IMR-90 (cell line): ENCODE results near the gene MKRN2OS. TPM values are rescaled to one million over a fixed set of nuclear protein-coding genes. Genes with fewer than 3 reads are reported as not detected.

Experiments used
- ATAC-seq: fragments of 200-7000 bp; cut with Tn5 transposase; 2 replicates; pipeline ENCODE4 v1.9.1; 2020; ENCODE audit warnings: low read depth, mild to moderate bottlenecking, moderate library complexity
- BruUV-seq: library from RNA; stranded (reverse); fragments of 400-500 nt; replicated peaks from 2 replicates; lab custom pipeline; 2021; lab: Mats Ljungman, UMichigan
- CTCF ChIA-PET: fragments of 300-600 bp; formaldehyde crosslinking; extraction: SDS; loops from one replicate; lab custom pipeline; 2021; ENCODE audit warnings: antibody characterized with exemption; lab: Yijun Ruan, JAX
- POLR2A ChIA-PET: fragments of 300-600 bp; sonication (Branson Sonifier 250); formaldehyde crosslinking; loops from one replicate; lab custom pipeline; 2022; ENCODE audit warnings: antibody characterized with exemption; ENCODE audit not compliant: unreplicated experiment; lab: Charles Lee
- DNase-seq: peaks from one replicate; pipeline ENCODE4 v3.0.0; 2013
- H2AFZ ChIP-seq: replicated peaks from 2 replicates; pipeline ENCODE3; 2013; ENCODE audit warnings: low read length, mild to moderate bottlenecking; ENCODE audit not compliant: poor library complexity
- H2AK5ac ChIP-seq: 2 replicates; pipeline ENCODE4 v1.6.1; 2013; ENCODE audit warnings: low read depth, low read length, inconsistent platforms
- H2AK9ac ChIP-seq: replicated peaks from 2 replicates; pipeline ENCODE3; 2013; ENCODE audit warnings: mild to moderate bottlenecking, low read depth, low read length, moderate library complexity; ENCODE audit not compliant: poor library complexity
- H2BK120ac ChIP-seq: 2 replicates; pipeline ENCODE4 v1.6.1; 2013; ENCODE audit warnings: low read depth, low read length, inconsistent platforms
- H2BK15ac ChIP-seq: 3 replicates; pipeline ENCODE4 v1.6.1; 2013; ENCODE audit warnings: low read depth, low read length, inconsistent platforms
- H2BK20ac ChIP-seq: 2 replicates; pipeline ENCODE4 v1.6.1; 2013; ENCODE audit warnings: low read depth, mild to moderate bottlenecking, inconsistent platforms, low read length, moderate library complexity
- H2BK5ac ChIP-seq: 2 replicates; pipeline ENCODE4 v1.6.1; 2013; ENCODE audit warnings: mild to moderate bottlenecking, low read depth, low read length, inconsistent platforms; ENCODE audit not compliant: poor library complexity, severe bottlenecking
- H3K14ac ChIP-seq: replicated peaks from 2 replicates; pipeline ENCODE4 v1.6.1; 2013; ENCODE audit warnings: low read depth, low read length, inconsistent platforms
- H3K18ac ChIP-seq: 2 replicates; pipeline ENCODE4 v1.6.1; 2013; ENCODE audit warnings: low read depth, low read length, control low read depth
- H3K23ac ChIP-seq: 2 replicates; pipeline ENCODE4 v1.6.1; 2013; ENCODE audit warnings: low read depth, low read length, inconsistent platforms
- H3K27ac ChIP-seq: 2 replicates; pipeline ENCODE4 v1.5.1; 2013; ENCODE audit warnings: mild to moderate bottlenecking, control low read depth, low read length; ENCODE audit not compliant: insufficient read depth
- H3K27me3 ChIP-seq: 2 replicates; pipeline ENCODE4 v1.6.1; 2013; ENCODE audit warnings: low read length; ENCODE audit not compliant: control insufficient read depth, insufficient read depth
- H3K36me3 ChIP-seq: 2 replicates; pipeline ENCODE4 v1.6.1; 2013; ENCODE audit warnings: low read length, mixed read lengths; ENCODE audit not compliant: control insufficient read depth, insufficient read depth
- H3K4ac ChIP-seq: 2 replicates; pipeline ENCODE4 v1.6.1; 2013; ENCODE audit warnings: low read depth, low read length, inconsistent platforms
- H3K4me1 ChIP-seq: 2 replicates; pipeline ENCODE4 v1.6.1; 2013; ENCODE audit warnings: low read length, mixed read lengths; ENCODE audit not compliant: control insufficient read depth, insufficient read depth
- H3K4me2 ChIP-seq: 2 replicates; pipeline ENCODE4 v1.6.1; 2013; ENCODE audit warnings: low read depth, mild to moderate bottlenecking, control low read depth, low read length, moderate library complexity
- H3K4me3 ChIP-seq: 2 replicates; pipeline ENCODE4 v1.5.1; 2013; ENCODE audit warnings: low read depth, mild to moderate bottlenecking, control low read depth, low read length, moderate library complexity; ENCODE audit not compliant: insufficient read depth
- H3K56ac ChIP-seq: 2 replicates; pipeline ENCODE4 v1.6.1; 2013; ENCODE audit warnings: low read length, inconsistent platforms; ENCODE audit not compliant: insufficient read depth; ENCODE audit errors: extremely low read depth
- H3K79me1 ChIP-seq, 2 experiments: 2 replicates each; pipeline ENCODE4 v1.6.1; 2013; ENCODE audit warnings: low read length in 2 of 2, inconsistent platforms in 1 of 2, low read depth in 1 of 2
- H3K9ac ChIP-seq: 2 replicates; pipeline ENCODE4 v1.6.1; 2013; ENCODE audit warnings: low read depth, low read length, control low read depth
- H3K9me1 ChIP-seq: 2 replicates; pipeline ENCODE4 v1.6.1; 2013; ENCODE audit warnings: low read length, inconsistent platforms; ENCODE audit not compliant: insufficient read depth
- H3K9me3 ChIP-seq: 2 replicates; pipeline ENCODE4 v1.6.1; 2013; ENCODE audit warnings: low read length; ENCODE audit not compliant: control insufficient read depth, insufficient read depth
- H4K20me1 ChIP-seq: 2 replicates; pipeline ENCODE4 v1.6.1; 2013; ENCODE audit warnings: low read length, inconsistent platforms; ENCODE audit not compliant: insufficient read depth
- H4K5ac ChIP-seq: 2 replicates; pipeline ENCODE4 v1.6.1; 2013; ENCODE audit warnings: mild to moderate bottlenecking, low read depth, low read length, control low read depth
- H4K8ac ChIP-seq, 2 experiments: 2 replicates each; pipeline ENCODE4 v1.6.1; 2013; ENCODE audit warnings: low read depth in 2 of 2, low read length in 2 of 2, control low read depth in 1 of 2, inconsistent platforms in 1 of 2
- H4K91ac ChIP-seq: 2 replicates; pipeline ENCODE4 v1.6.1; 2013; ENCODE audit warnings: low read depth, low read length, inconsistent platforms; ENCODE audit not compliant: insufficient read depth
- CHD1 ChIP-seq: IDR thresholded peaks from 2 replicates; pipeline ENCODE4 v1.6.1; 2012; ENCODE audit warnings: low read depth, low read length, improper control_type of control experiment
- RAD21 ChIP-seq: IDR thresholded peaks from 2 replicates; pipeline ENCODE4 v1.6.1; 2012; ENCODE audit warnings: low read length, improper control_type of control experiment
- WGBS, 2 experiments: methylation state at CpG; one replicate each; pipeline versions ENCODE4 v1.1.5 to v1.1.7; 2013; ENCODE audit warnings: missing lambda C conversion rate in 2 of 2; ENCODE audit not compliant: insufficient read length in 1 of 2; ENCODE audit errors: extremely low coverage in 2 of 2; 5-methylcytosine and 5-hydroxymethylcytosine counted together
- dilution Hi-C: fragments of 300-500 bp; cut with HindIII; formaldehyde crosslinking; loops from one replicate; pipeline ENCODE4 v1.14.3; 2018; ENCODE audit warnings: low sequenced_read_pairs; ENCODE audit not compliant: unreplicated experiment
- in situ Hi-C: fragments of 300-500 bp; cut with MboI; formaldehyde crosslinking; loops from 3 replicates; pipeline ENCODE4 v1.14.3; 2019; ENCODE audit warnings: low sequenced_read_pairs, inconsistent platforms, mixed read lengths
- intact Hi-C: fragments of 100-400 bp; cut with micrococcal nuclease; formaldehyde crosslinking; loops from 2 replicates; pipeline ENCODE4 v1.10.0; 2022
- polyA plus RNA-seq, 3 experiments: library from polyadenylated mRNA; depleted of rRNA; stranded (reverse); fragments of >200 nt; gene quantifications; 2 replicates each; pipeline ENCODE4 v1.2.3, GENCODE V29; 2012; ENCODE audit warnings: low replicate concordance in 1 of 3
- total RNA-seq: library from RNA; depleted of rRNA; stranded (reverse); fragments of >200 nt; gene quantifications from 2 replicates; pipeline ENCODE4 v1.2.3, GENCODE V29; 2012

MKRN2OS gene
- total and polyA plus RNA-seq, 2 of the 4 experiments (the other 2 are of a cell fraction): not detected

GRCh38 chr3:12569836-12570235, 24.5 kb upstream of the MKRN2OS start:
- Histone ChIP-seq H3K4me2 (no peak overlapping the region), H4K5ac (no peak overlapping the region), H3K27me3 (no peaks in the 10 kb centered on the region), H2BK5ac (no peak overlapping the region), H3K9ac (no peak overlapping the region), H2BK120ac (no peak overlapping the region), H3K27ac (no peak overlapping the region), H3K36me3 (peaks cover 47% of the 10 kb centered on the region), H3K79me1 (peaks cover 35 to 72% of the 10 kb centered on the region in 2 experiments), H3K4ac (no peak overlapping the region), H2AK9ac (no peak overlapping the region), H4K91ac (no peak overlapping the region), H3K18ac (no peak overlapping the region), H4K8ac (no peak overlapping the region), H3K14ac (no peak overlapping the region), H3K4me1 (peaks cover 12% of the 10 kb centered on the region), H2BK15ac (no peak overlapping the region), H2AFZ (no peak overlapping the region), H2AK5ac (no peak overlapping the region), H3K56ac (no peak overlapping the region), H3K4me3 (no peak overlapping the region), H2BK20ac (no peak overlapping the region), H3K9me3 (peaks cover 2% of the 10 kb centered on the region; the same call in 1 of the 2 replicates), H3K9me1 (peaks cover 21% of the 10 kb centered on the region), H3K23ac (no peak overlapping the region), H4K20me1 (peaks cover 52% of the 10 kb centered on the region)
- in situ Hi-C loops: no loop called here
- intact Hi-C loops: no loop called here
- dilution Hi-C loops: no loop called here
- no TSS peak for BruUV-seq
- ChIA-PET CTCF (no interaction called here), POLR2A (no interaction called here)
- DNase-seq (no peak), ATAC-seq (no peak)
- no peak for TF ChIP-seq CHD1
- TF ChIP-seq RAD21: no peak
- WGBS, 2 experiments: 83% methylated on average over 1 of the region's 6 CpGs; no CpG with 5 or more reads in 1 of the 2 experiments
